Measurements from ENCODE around the gene FKBP8. TPM values are rescaled to one million over a fixed set of nuclear protein-coding genes. Genes with fewer than 3 reads are reported as not detected.
A peak's percentile ranks its signal among the peaks of the same experiment; 100 is the strongest.

Gene FKBP8
- total and polyA plus RNA-seq, 7 experiments from 2014 or later: 96.9 to 241 (median 164) TPM

DNA sequence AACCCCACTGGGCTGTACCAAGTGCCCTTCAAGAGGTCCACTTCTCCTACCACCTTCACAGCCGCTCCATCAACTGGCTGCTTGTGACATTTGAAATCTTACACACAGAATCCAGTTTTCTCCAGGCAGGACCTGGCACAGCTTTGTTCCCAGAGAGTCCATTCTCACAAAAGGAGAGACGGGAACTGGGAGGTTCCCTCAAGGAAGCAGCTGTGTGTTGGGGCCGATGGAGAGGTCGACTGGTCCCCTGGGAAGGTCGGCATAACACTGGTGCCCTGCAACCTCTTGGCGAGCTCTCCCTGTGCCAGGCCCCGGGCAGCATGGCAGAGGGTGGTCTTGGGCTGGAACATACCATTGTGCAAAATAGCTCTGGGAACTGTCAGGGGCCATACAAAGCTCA, 43.0 kb downstream of the FKBP8 start:
- Histone ChIP-seq H3K27ac (ENCODE audit: low read depth, low read length) (no peak overlapping the region), H3K36me3 (ENCODE audit: control insufficient read depth in 2 of 3, insufficient read depth in 3 of 3, low read length in 3 of 3) (peaks cover 0 to 6% (median 0%) of the 10 kb centered on the region in 3 experiments), H3K27me3 (ENCODE audit: control insufficient read depth in 2 of 2, insufficient read depth in 2 of 2, low read length in 2 of 2) (no peaks in the 10 kb centered on the region), H3K4me3 (ENCODE audit: low read length) (no peak overlapping the region), H3K9me3 (ENCODE audit: control insufficient read depth in 2 of 3, low read length in 3 of 3) (no peaks in the 10 kb centered on the region), H3K4me1 (ENCODE audit: control insufficient read depth in 2 of 2, insufficient read depth in 2 of 2, low read length in 2 of 2) (peaks cover 40 to 92% of the 10 kb centered on the region in 2 donors)
- Mint-ChIP-seq H3K27ac (peak overlapping the region in 3 of 9 donors; percentile 14 to 80 (median 39)), H3K36me3 (peaks cover 0 to 4% (median 0%) of the 10 kb centered on the region in 5 donors), H3K4me1 (peaks cover 72 to 93% (median 83%) of the 10 kb centered on the region in 7 donors), H3K9me3 (no peaks in the 10 kb centered on the region), H3K27me3 (no peaks in the 10 kb centered on the region), H3K4me3 (no peak overlapping the region)
- CTCF ChIA-PET: no interaction called here
- DNase-seq (no peak), ATAC-seq (no peak)
- POLR2A ChIA-PET: no interaction called here
- intact Hi-C loops (cut with micrococcal nuclease): no loop called here

DNA sequence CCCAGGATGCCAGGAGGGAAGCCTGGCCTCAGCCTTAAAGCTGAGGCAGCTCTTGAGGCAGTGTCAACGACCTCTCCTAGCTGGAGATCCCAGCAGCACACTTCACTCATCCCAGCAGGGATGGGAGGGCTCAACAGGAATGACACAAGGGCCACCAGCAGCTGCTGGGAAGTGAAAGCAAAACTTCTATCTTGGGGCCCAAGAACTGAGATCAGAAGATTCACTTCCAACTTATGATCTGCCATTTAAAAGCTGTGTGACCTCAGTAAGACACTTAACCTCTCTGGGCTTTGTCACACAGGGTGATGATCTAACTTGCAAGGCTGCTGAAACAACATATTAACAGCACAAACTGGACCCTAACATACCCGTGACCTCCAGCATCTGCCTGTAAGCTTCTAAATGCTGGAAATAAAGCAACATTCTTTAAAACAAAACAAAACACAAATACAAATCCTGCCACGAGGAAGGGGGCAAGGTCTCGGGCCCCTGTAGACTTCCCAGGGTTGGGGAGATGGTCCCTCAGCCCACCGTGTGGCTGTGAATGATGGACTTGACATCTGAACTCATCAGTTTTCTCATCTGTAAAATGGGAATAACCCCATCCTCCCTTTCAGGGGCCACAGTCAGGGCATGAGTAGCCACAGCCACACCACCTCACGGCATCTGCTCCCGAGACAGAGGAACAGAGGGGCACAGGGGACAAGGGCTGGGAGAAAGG, 44.2 kb downstream of the FKBP8 start:
- peak overlapping the region in 1 of 10 donors; percentile 23 for H3K4me3 Mint-ChIP-seq
- peaks cover 49 to 92% of the 10 kb centered on the region in 2 donors for H3K4me1 ChIP-seq (ENCODE audit: control insufficient read depth in 2 of 2, insufficient read depth in 2 of 2, low read length in 2 of 2)

GRCh38 chr19:18496980-18497256, 46.5 kb downstream of the FKBP8 start:
- H3K4me1 Mint-ChIP-seq: peaks cover 62 to 83% (median 77%) of the 10 kb centered on the region in 7 donors
- H3K36me3 Mint-ChIP-seq: peaks cover 0 to 6% (median 0%) of the 10 kb centered on the region in 5 donors
- no peaks in the 10 kb centered on the region for H3K27me3 ChIP-seq (ENCODE audit: control insufficient read depth in 2 of 2, insufficient read depth in 2 of 2, low read length in 2 of 2)
- ChIA-PET POLR2A (interaction anchor here (1.1 kb wide), 1 partner anchor 25 kb away, joined by 4 read pairs; the partner anchor contains the start of gene ELL), CTCF (no interaction called here)
- H3K27ac ChIP-seq (ENCODE audit: low read depth, low read length): no peak overlapping the region
- H3K4me1 ChIP-seq (ENCODE audit: control insufficient read depth in 2 of 2, insufficient read depth in 2 of 2, low read length in 2 of 2): peaks cover 39 to 92% of the 10 kb centered on the region in 2 donors
- H3K4me3 ChIP-seq (ENCODE audit: low read length): no peak overlapping the region
- no peak for DNase-seq
- peak overlapping the region in 8 of 10 donors; percentile 3 to 74 (median 38) for H3K4me3 Mint-ChIP-seq
- H3K9me3 Mint-ChIP-seq: no peaks in the 10 kb centered on the region
- no peak for ATAC-seq
- H3K9me3 ChIP-seq (ENCODE audit: control insufficient read depth in 2 of 3, low read length in 3 of 3): no peaks in the 10 kb centered on the region
- intact Hi-C loops (cut with micrococcal nuclease): loop anchor here in 1 of 2 donors (2.0 kb wide), 1 partner anchor 18 kb away; no protein-coding TSS in a partner anchor
- no peaks in the 10 kb centered on the region for H3K27me3 Mint-ChIP-seq
- peaks cover 0 to 3% (median 0%) of the 10 kb centered on the region in 3 experiments for H3K36me3 ChIP-seq (ENCODE audit: control insufficient read depth in 2 of 3, insufficient read depth in 3 of 3, low read length in 3 of 3)
- H3K27ac Mint-ChIP-seq: peak overlapping the region in 5 of 9 donors; percentile 4 to 84 (median 46)

More for the DNA sequence above, 44.2 kb downstream of the FKBP8 start:
- no peaks in the 10 kb centered on the region for H3K9me3 Mint-ChIP-seq
- H3K27me3 Mint-ChIP-seq: no peaks in the 10 kb centered on the region
- no peak overlapping the region for H3K4me3 ChIP-seq (ENCODE audit: low read length)
- ChIA-PET CTCF (interaction anchor here (0.7 to 1.2 kb wide), 3 partner anchors 13 to 147 kb away, joined by 3 to 6 read pairs (median 4); no protein-coding TSS in a partner anchor), POLR2A (interaction anchor here (0.6 kb wide), 2 partner anchors 19 to 24 kb away, joined by 3 to 5 read pairs; no protein-coding TSS in a partner anchor)
- H3K27me3 ChIP-seq (ENCODE audit: control insufficient read depth in 2 of 2, insufficient read depth in 2 of 2, low read length in 2 of 2): no peaks in the 10 kb centered on the region
- peaks cover 0 to 6% (median 0%) of the 10 kb centered on the region in 3 experiments for H3K36me3 ChIP-seq (ENCODE audit: control insufficient read depth in 2 of 3, insufficient read depth in 3 of 3, low read length in 3 of 3)
- intact Hi-C loops (cut with micrococcal nuclease): no loop called here
- peaks cover 0 to 4% (median 0%) of the 10 kb centered on the region in 5 donors for H3K36me3 Mint-ChIP-seq
- DNase-seq: no peak
- peak overlapping the region in 4 of 9 donors; percentile 28 to 60 (median 51) for H3K27ac Mint-ChIP-seq
- no peak overlapping the region for H3K27ac ChIP-seq (ENCODE audit: low read depth, low read length)
- peaks cover 71 to 93% (median 82%) of the 10 kb centered on the region in 7 donors for H3K4me1 Mint-ChIP-seq
- no peak for ATAC-seq
- H3K9me3 ChIP-seq (ENCODE audit: control insufficient read depth in 2 of 3, low read length in 3 of 3): no peaks in the 10 kb centered on the region

DNA sequence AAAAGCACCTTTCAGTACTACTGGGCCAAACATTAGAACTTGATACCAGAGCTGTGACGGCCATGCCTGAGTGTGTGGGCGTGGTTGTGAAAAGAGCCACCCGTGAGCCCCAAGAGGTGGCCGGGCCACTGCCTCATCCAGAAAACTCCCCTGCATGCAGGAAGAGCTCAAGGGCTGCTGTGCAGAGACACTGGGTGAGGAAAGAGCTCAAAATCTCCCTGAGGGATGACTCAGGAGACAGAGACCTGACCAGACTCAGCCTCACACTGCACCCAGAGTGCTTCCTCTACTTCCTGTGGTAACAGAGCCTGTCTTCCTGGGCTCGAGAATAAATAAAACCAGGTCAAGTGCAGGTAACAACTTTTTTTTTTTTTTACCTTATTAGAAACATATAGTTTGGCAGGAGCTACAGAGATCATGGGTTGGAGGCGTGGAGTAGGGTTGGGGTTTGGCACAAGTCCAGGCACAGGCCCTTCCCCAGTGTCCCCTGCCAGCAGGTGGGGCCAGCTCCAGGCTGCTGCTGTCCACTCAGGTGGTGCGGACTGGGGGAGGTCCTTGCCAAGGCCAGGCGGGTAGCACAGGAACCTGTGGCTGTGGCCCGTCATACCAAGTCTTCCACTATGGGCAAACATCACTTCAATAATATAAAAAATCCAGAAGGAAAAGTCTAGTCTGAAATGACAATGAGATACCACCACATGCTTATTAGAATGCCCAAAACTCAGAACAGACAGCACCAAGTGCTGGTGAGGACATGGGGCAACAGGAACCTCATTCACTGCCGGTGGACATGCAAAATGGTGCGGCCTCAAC, 47.0 kb downstream of the FKBP8 start:
- Mint-ChIP-seq H3K27ac (peak overlapping the region; percentile 19 to 90 (median 48)), H3K4me3 (peak overlapping the region; percentile 3 to 74 (median 61)), H3K27me3 (no peaks in the 10 kb centered on the region), H3K9me3 (no peaks in the 10 kb centered on the region), H3K36me3 (peaks cover 0 to 8% (median 0%) of the 10 kb centered on the region in 5 donors), H3K4me1 (peaks cover 58 to 78% (median 75%) of the 10 kb centered on the region in 7 donors)
- Histone ChIP-seq H3K9me3 (ENCODE audit: control insufficient read depth in 2 of 3, low read length in 3 of 3) (no peaks in the 10 kb centered on the region), H3K27me3 (ENCODE audit: control insufficient read depth in 2 of 2, insufficient read depth in 2 of 2, low read length in 2 of 2) (no peaks in the 10 kb centered on the region), H3K36me3 (ENCODE audit: control insufficient read depth in 2 of 3, insufficient read depth in 3 of 3, low read length in 3 of 3) (no peaks in the 10 kb centered on the region), H3K4me3 (ENCODE audit: low read length) (peak overlapping the region; percentile 32), H3K27ac (ENCODE audit: low read depth, low read length) (peak overlapping the region; percentile 14), H3K4me1 (ENCODE audit: control insufficient read depth in 2 of 2, insufficient read depth in 2 of 2, low read length in 2 of 2) (peaks cover 39 to 89% of the 10 kb centered on the region in 2 donors)
- intact Hi-C loops (cut with micrococcal nuclease): loop anchor here in 1 of 2 donors (2.0 kb wide), 1 partner anchor 18 kb away; no protein-coding TSS in a partner anchor
- ChIA-PET POLR2A (interaction anchor here (0.7 to 1.1 kb wide), 3 partner anchors 10 to 48 kb away, joined by 3 to 4 read pairs (median 3); partner anchors contain the start of gene ELL), CTCF (no interaction called here)
- ATAC-seq (peak; percentile 92), DNase-seq (peak in 7 of 9 donors; percentile 16 to 56 (median 23))

- H3K4me3 Mint-ChIP-seq: peak overlapping the region in 6 of 10 donors; percentile 42 to 74 (median 61)
- intact Hi-C loops (cut with micrococcal nuclease): no loop called here
- no peaks in the 10 kb centered on the region for H3K9me3 ChIP-seq (ENCODE audit: control insufficient read depth in 2 of 3, low read length in 3 of 3)
- peaks cover 0 to 4% (median 0%) of the 10 kb centered on the region in 5 donors for H3K36me3 Mint-ChIP-seq
- ATAC-seq (no peak), DNase-seq (no peak)
- no peaks in the 10 kb centered on the region for H3K9me3 Mint-ChIP-seq
- H3K27ac ChIP-seq (ENCODE audit: low read depth, low read length): no peak overlapping the region
- H3K4me3 ChIP-seq (ENCODE audit: low read length): peak overlapping the region; percentile 32
- no peaks in the 10 kb centered on the region for H3K27me3 Mint-ChIP-seq
- POLR2A ChIA-PET: interaction anchor here (1.1 kb wide), 1 partner anchor 11 kb away, joined by 3 read pairs; no protein-coding TSS in a partner anchor
- H3K36me3 ChIP-seq (ENCODE audit: control insufficient read depth in 2 of 3, insufficient read depth in 3 of 3, low read length in 3 of 3): no peaks in the 10 kb centered on the region
- H3K27me3 ChIP-seq (ENCODE audit: control insufficient read depth in 2 of 2, insufficient read depth in 2 of 2, low read length in 2 of 2): no peaks in the 10 kb centered on the region
- CTCF ChIA-PET: interaction anchor here (0.5 kb wide), 1 partner anchor 1944 kb away, joined by 3 read pairs; no protein-coding TSS in a partner anchor
- H3K4me1 ChIP-seq (ENCODE audit: control insufficient read depth in 2 of 2, insufficient read depth in 2 of 2, low read length in 2 of 2): peaks cover 39 to 85% of the 10 kb centered on the region in 2 donors
- peaks cover 52 to 72% (median 70%) of the 10 kb centered on the region in 7 donors for H3K4me1 Mint-ChIP-seq
- H3K27ac Mint-ChIP-seq: peak overlapping the region in 5 of 9 donors; percentile 29 to 90 (median 69)
Measured at GRCh38 chr19:18495204-18495911, 48.0 kb downstream of the FKBP8 start.

- H3K4me1 ChIP-seq (ENCODE audit: control insufficient read depth in 2 of 2, insufficient read depth in 2 of 2, low read length in 2 of 2): peaks cover 36 to 79% of the 10 kb centered on the region in 2 donors
- intact Hi-C loops (cut with micrococcal nuclease): no loop called here
- Mint-ChIP-seq H3K36me3 (peaks cover 0 to 4% (median 0%) of the 10 kb centered on the region in 5 donors), H3K4me3 (peak overlapping the region in 3 of 10 donors; percentile 8 to 74 (median 54)), H3K9me3 (no peaks in the 10 kb centered on the region), H3K4me1 (peaks cover 45 to 72% (median 63%) of the 10 kb centered on the region in 7 donors), H3K27ac (peak overlapping the region in 4 of 9 donors; percentile 21 to 84 (median 64)), H3K27me3 (no peaks in the 10 kb centered on the region)
- no peaks in the 10 kb centered on the region for H3K27me3 ChIP-seq (ENCODE audit: control insufficient read depth in 2 of 2, insufficient read depth in 2 of 2, low read length in 2 of 2)
- H3K4me3 ChIP-seq (ENCODE audit: low read length): no peak overlapping the region
- ATAC-seq (no peak), DNase-seq (no peak)
- ChIA-PET CTCF (no interaction called here), POLR2A (no interaction called here)
- H3K9me3 ChIP-seq (ENCODE audit: control insufficient read depth in 2 of 3, low read length in 3 of 3): no peaks in the 10 kb centered on the region
- H3K27ac ChIP-seq (ENCODE audit: low read depth, low read length): no peak overlapping the region
- no peaks in the 10 kb centered on the region for H3K36me3 ChIP-seq (ENCODE audit: control insufficient read depth in 2 of 3, insufficient read depth in 3 of 3, low read length in 3 of 3)
Measured at GRCh38 chr19:18494267-18494607, 49.1 kb downstream of the FKBP8 start.

Measured in naive thymus-derived CD4-positive, alpha-beta T cell (primary cell).